ENCODE data around the gene KDM5C. TPM values are rescaled to one million over a fixed set of nuclear protein-coding genes. Genes with fewer than 3 reads are reported as not detected.

Gene KDM5C
- total and polyA plus RNA-seq, 2 of the 8 experiments (the other 6 are each of a cell fraction or from before 2014, with no cell fraction given): 42.4 to 82.2 TPM

- Histone ChIP-seq H3K27me3 (replicated peaks in 1 of 4; ENCODE audit: control insufficient read depth in 3 of 4, extremely low read depth in 1 of 4, insufficient read depth in 3 of 4, low read length in 3 of 4) (no peaks in the 10 kb centered on the region), H3K14ac (ENCODE audit: insufficient read length) (no peak overlapping the region), H3K56ac (replicated peaks; ENCODE audit: insufficient read length, low read depth, low read length) (peak overlapping the region; percentile 98), H3K79me1 (ENCODE audit: low read depth, low read length) (no peaks in the 10 kb centered on the region; the same call in none of the 2 replicates), H2BK120ac (replicated peaks; ENCODE audit: low read depth, low read length) (no peak overlapping the region), H2AFZ (ENCODE audit: low read length) (no peak overlapping the region), H3K4ac (replicated peaks; ENCODE audit: insufficient read length, low read depth, low read length) (no peak overlapping the region), H3K9me3 (ENCODE audit: insufficient read depth in 2 of 2, low read depth in 1 of 2, low read length in 1 of 2) (no peaks in the 10 kb centered on the region), H2BK15ac (ENCODE audit: low read length) (no peak overlapping the region), H3K4me3 (ENCODE audit: extremely low read depth in 1 of 4, insufficient read depth in 2 of 4, low read depth in 3 of 4, low read length in 4 of 4) (peak overlapping the region; percentile 81 to 100 (median 90)), H3K4me2 (ENCODE audit: insufficient read depth in 1 of 2, low read depth in 2 of 2, low read length in 2 of 2) (peak overlapping the region; percentile 73 to 89), H3K18ac (ENCODE audit: extremely low read depth, low read length) (no peak overlapping the region), H3K27ac (ENCODE audit: low read depth, low read length) (peak overlapping the region; percentile 99), H3K79me2 (ENCODE audit: control insufficient read depth in 1 of 2, insufficient read depth in 2 of 2, low read length in 2 of 2) (peaks cover 25 to 43% of the 10 kb centered on the region in 2 experiments), H2AK5ac (ENCODE audit: low read depth, low read length) (0 out of 2 replicates have a peak overlapping the region, but pooled peaks have one; percentile 53), H3K9ac (replicated peaks in 1 of 4; ENCODE audit: extremely low read depth in 1 of 4, low read depth in 3 of 4, low read length in 3 of 4) (peak overlapping the region; percentile 92 to 98 (median 97)), H3K23ac (ENCODE audit: insufficient read length) (no peak overlapping the region), H4K5ac (ENCODE audit: insufficient read length, low read depth, low read length) (peak overlapping the region; percentile 24), H2BK5ac (ENCODE audit: low read depth, low read length) (peak overlapping the region; percentile 99), H3K23me2 (ENCODE audit: low read depth, low read length) (no peaks in the 10 kb centered on the region; the same call in 1 of the 2 replicates), H3K36me3 (ENCODE audit: control insufficient read depth in 2 of 4, insufficient read depth in 4 of 4, low read length in 3 of 4) (peaks cover 2 to 22% (median 10%) of the 10 kb centered on the region in 4 experiments; a peak in 6 of 8 replicates), H4K20me1 (replicated peaks in 1 of 2; ENCODE audit: control insufficient read depth in 1 of 2, insufficient read depth in 2 of 2, low read length in 2 of 2) (peaks cover 5 to 14% of the 10 kb centered on the region in 2 experiments), H4K91ac (replicated peaks; ENCODE audit: insufficient read length, low read length) (no peak overlapping the region), H2BK12ac (ENCODE audit: low read depth, low read length) (0 out of 2 replicates have a peak overlapping the region, but pooled peaks have one; percentile 84), H2BK20ac (ENCODE audit: low read length) (no peak overlapping the region), H4K8ac (ENCODE audit: extremely low read depth, insufficient read depth, low read length) (peak overlapping the region; percentile 98), H3K4me1 (replicated peaks in 1 of 4; ENCODE audit: control insufficient read depth in 3 of 4, insufficient read depth in 4 of 4, low read length in 3 of 4) (peaks cover 0 to 3% (median 1%) of the 10 kb centered on the region in 4 experiments; a peak in 4 of 7 replicates)
- ChIA-PET CTCF (ENCODE audit: partially characterized antibody) (interaction anchor here (1.0 to 1.8 kb wide), 5 partner anchors 10 to 221 kb away, joined by 3 to 4 read pairs (median 3); no protein-coding TSS in a partner anchor), POLR2A (ENCODE audit: partially characterized antibody) (interaction anchor here (1.0 to 1.7 kb wide), 6 partner anchors 10 to 198 kb away, joined by 4 to 8 read pairs (median 5); partner anchors contain the start of genes RIBC1 and SMC1A)
- FAIRE-seq (no peak), DNase-seq (ENCODE audit: low read depth in 1 of 2, low spot score in 2 of 2) (peak in 1 of 2 experiments; percentile 44)
- WGBS, 2 experiments (ENCODE audit: extremely low coverage in 1 of 2, insufficient coverage in 1 of 2, insufficient read length in 1 of 2, insufficient replicate concordance in 2 of 2, low coverage in 1 of 2, low lambda C conversion rate in 2 of 2, missing lambda C conversion rate in 1 of 2): 21% methylated on average over 12 of the region's 40 CpGs; no CpG with 5 or more reads in 1 of the 2 experiments
- TF ChIP-seq TAF1 (IDR thresholded peaks at IDR 0.05; ENCODE audit: low read depth, low read length): no peak
- TF ChIP-seq RAD21 (IDR thresholded peaks at IDR 0.05 in 1 of 2, conservative IDR thresholded peaks at IDR 0.05 in 1 of 2; ENCODE audit: low read depth in 2 of 2, low read length in 2 of 2): no peak
- no peak for TF ChIP-seq JUN (IDR thresholded peaks at IDR 0.05; ENCODE audit: low read depth, low read length)
- no peak for TF ChIP-seq TEAD4 (IDR thresholded peaks at IDR 0.05; ENCODE audit: low read depth, low read length)
- TF ChIP-seq RXRA (IDR thresholded peaks at IDR 0.05; ENCODE audit: insufficient read depth, low read depth, low read length): no peak
- no peak for TF ChIP-seq TBP (IDR thresholded peaks at IDR 0.05; ENCODE audit: low read depth, low read length)
- no peak for TF ChIP-seq RBBP5 (IDR thresholded peaks at IDR 0.05; ENCODE audit: borderline replicate concordance, low read depth, low read length)
- TF ChIP-seq CTBP2 (IDR thresholded peaks at IDR 0.05; ENCODE audit: borderline replicate concordance, insufficient read depth, insufficient read length, low read length): no peak
- no peak for TF ChIP-seq SP4 (IDR thresholded peaks at IDR 0.05; ENCODE audit: low read length)
- no peak for TF ChIP-seq KDM1A (IDR thresholded peaks at IDR 0.05; ENCODE audit: borderline replicate concordance, low read length)
These were observed 800 bp downstream of the KDM5C start for GRCh38 chrX:53223955-53224859.

All from H1 (cell line).